ENCODE measurements around the gene MED31. TPM values are rescaled to one million over a fixed set of nuclear protein-coding genes. Genes with fewer than 3 reads are reported as not detected.

Gene MED31
- total and polyA plus RNA-seq, 2 of the 13 experiments (the other 11 are each of a cell fraction or from before 2014, with no cell fraction given) = 19.0 to 20.9 TPM

DNA sequence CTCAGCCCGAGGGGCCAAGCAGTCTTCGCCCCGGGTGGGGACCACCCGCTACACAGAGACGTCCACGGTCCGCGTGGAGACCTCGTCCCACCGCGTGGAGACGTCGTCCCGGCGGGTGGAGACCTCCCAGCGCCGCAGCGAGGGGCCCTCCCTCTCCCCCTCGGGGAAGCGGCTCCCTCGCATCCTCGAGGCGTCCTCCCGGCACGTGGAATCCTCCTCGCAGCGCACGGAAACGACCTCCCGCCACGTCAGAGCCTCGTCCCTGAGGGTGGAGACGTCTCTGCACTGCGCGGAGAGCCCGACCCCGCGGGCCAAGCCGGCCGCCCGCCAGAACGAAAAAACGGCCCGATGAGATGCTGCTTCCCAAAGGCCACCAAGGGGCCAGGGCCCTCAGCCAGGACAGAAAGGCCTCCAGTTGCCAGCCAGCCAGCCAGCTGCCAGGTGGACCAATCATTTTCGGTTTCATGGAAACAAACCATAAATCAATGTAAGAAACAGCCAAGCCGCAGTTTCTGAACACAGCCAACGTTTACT, 581 bp upstream of the MED31 start (continued):
- TF ChIP-seq TIGD3 (CRISPR knock-in tag; IDR thresholded peaks at IDR 0.05; ENCODE audit: borderline replicate concordance) (peak; percentile 92; the same call in 1 of the 2 replicates), ONECUT2 (CRISPR knock-in tag; IDR thresholded peaks at IDR 0.05) (no peak), NFYC (CRISPR knock-in tag; IDR thresholded peaks at IDR 0.05) (no peak), ZNF317 (CRISPR knock-in tag; IDR thresholded peaks at IDR 0.05) (peak; percentile 91), ZNF333 (CRISPR knock-in tag; IDR thresholded peaks at IDR 0.05; ENCODE audit: borderline replicate concordance) (peak; percentile 76; the same call in 1 of the 2 replicates), PBX2 (CRISPR knock-in tag; IDR thresholded peaks at IDR 0.05) (no peak), ZNF343 (CRISPR knock-in tag; IDR thresholded peaks at IDR 0.05) (peak; percentile 99), PBX3 (CRISPR knock-in tag; IDR thresholded peaks at IDR 0.05; ENCODE audit: borderline replicate concordance) (peak; percentile 57; the same call in 1 of the 2 replicates), ZNF792 (CRISPR knock-in tag; IDR thresholded peaks at IDR 0.05) (0 out of 2 replicates have a peak, but pooled peaks have one; percentile 75), ZNF251 (CRISPR knock-in tag; IDR thresholded peaks at IDR 0.05) (0 out of 2 replicates have a peak, but pooled peaks have one; percentile 93), ZNF468 (CRISPR knock-in tag; IDR thresholded peaks at IDR 0.05) (peak; percentile 98), RARA (CRISPR knock-in tag; IDR thresholded peaks at IDR 0.05) (peak; percentile 46), ZSCAN30 (CRISPR knock-in tag; IDR thresholded peaks at IDR 0.05) (peak; percentile 97), ZBTB8A (CRISPR knock-in tag; IDR thresholded peaks at IDR 0.05; ENCODE audit: borderline replicate concordance, low read depth) (peak; percentile 90; the same call in 1 of the 2 replicates), GTF3A (CRISPR knock-in tag; conservative IDR thresholded peaks at IDR 0.05) (no peak), ZNF274 (CRISPR knock-in tag; IDR thresholded peaks at IDR 0.05) (peak; percentile 99), CBX5 (CRISPR knock-in tag; IDR thresholded peaks at IDR 0.05; ENCODE audit: borderline replicate concordance) (0 out of 2 replicates have a peak, but pooled peaks have one; percentile 42)
- TF ChIP-seq, protein P1, sequence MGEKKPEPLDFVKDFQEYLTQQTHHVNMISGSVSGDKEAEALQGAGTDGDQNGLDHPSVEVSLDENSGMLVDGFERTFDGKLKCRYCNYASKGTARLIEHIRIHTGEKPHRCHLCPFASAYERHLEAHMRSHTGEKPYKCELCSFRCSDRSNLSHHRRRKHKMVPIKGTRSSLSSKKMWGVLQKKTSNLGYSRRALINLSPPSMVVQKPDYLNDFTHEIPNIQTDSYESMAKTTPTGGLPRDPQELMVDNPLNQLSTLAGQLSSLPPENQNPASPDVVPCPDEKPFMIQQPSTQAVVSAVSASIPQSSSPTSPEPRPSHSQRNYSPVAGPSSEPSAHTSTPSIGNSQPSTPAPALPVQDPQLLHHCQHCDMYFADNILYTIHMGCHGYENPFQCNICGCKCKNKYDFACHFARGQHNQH (CRISPR knock-in tag; IDR thresholded peaks at IDR 0.05) = no peak; the same call in 1 of the 2 replicates
- TF ChIP-seq, protein P2, sequence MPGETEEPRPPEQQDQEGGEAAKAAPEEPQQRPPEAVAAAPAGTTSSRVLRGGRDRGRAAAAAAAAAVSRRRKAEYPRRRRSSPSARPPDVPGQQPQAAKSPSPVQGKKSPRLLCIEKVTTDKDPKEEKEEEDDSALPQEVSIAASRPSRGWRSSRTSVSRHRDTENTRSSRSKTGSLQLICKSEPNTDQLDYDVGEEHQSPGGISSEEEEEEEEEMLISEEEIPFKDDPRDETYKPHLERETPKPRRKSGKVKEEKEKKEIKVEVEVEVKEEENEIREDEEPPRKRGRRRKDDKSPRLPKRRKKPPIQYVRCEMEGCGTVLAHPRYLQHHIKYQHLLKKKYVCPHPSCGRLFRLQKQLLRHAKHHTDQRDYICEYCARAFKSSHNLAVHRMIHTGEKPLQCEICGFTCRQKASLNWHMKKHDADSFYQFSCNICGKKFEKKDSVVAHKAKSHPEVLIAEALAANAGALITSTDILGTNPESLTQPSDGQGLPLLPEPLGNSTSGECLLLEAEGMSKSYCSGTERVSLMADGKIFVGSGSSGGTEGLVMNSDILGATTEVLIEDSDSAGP (CRISPR knock-in tag; IDR thresholded peaks at IDR 0.05; ENCODE audit: borderline replicate concordance) = peak; percentile 95
- TF ChIP-seq, protein P3, sequence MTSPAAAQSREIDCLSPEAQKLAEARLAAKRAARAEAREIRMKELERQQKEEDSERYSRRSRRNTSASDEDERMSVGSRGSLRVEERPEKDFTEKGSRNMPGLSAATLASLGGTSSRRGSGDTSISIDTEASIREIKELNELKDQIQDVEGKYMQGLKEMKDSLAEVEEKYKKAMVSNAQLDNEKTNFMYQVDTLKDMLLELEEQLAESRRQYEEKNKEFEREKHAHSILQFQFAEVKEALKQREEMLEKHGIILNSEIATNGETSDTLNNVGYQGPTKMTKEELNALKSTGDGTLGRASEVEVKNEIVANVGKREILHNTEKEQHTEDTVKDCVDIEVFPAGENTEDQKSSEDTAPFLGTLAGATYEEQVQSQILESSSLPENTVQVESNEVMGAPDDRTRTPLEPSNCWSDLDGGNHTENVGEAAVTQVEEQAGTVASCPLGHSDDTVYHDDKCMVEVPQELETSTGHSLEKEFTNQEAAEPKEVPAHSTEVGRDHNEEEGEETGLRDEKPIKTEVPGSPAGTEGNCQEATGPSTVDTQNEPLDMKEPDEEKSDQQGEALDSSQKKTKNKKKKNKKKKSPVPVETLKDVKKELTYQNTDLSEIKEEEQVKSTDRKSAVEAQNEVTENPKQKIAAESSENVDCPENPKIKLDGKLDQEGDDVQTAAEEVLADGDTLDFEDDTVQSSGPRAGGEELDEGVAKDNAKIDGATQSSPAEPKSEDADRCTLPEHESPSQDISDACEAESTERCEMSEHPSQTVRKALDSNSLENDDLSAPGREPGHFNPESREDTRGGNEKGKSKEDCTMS (CRISPR knock-in tag; conservative IDR thresholded peaks at IDR 0.05) = no peak

Data from HepG2 (cell line).